Thoracic aorta (tissue), 2 donors: ENCODE measurements around the gene PWWP2B. TPM values are rescaled to one million over a fixed set of nuclear protein-coding genes. Genes with fewer than 3 reads are reported as not detected.

Experiments used
- ATAC-seq: fragments of 150-250 bp; one replicate; pipeline ENCODE4 v1.8.0; 2017; ENCODE audit warnings: low read depth; ENCODE audit not compliant: insufficient number of reproducible peaks, low FRiP score
- DNase-seq: peaks from one replicate; pipeline ENCODE4 v3.0.0-alpha.2; 2020; ENCODE audit warnings: low spot score
- H3K27ac ChIP-seq, 2 donors: fragments of 200-600 bp; sonication (generic); 1 replicate in 1 of 2; 2 replicates in 1 of 2; pipeline ENCODE4 v1.5.1; 2016; ENCODE audit warnings: mild to moderate bottlenecking in 2 of 2, moderate library complexity in 2 of 2
- H3K27me3 ChIP-seq: fragments of 200-600 bp; sonication (generic); replicated peaks from 2 replicates; pipeline ENCODE4 v1.6.0; 2016; ENCODE audit warnings: mild to moderate bottlenecking; ENCODE audit not compliant: insufficient read depth
- H3K36me3 ChIP-seq: fragments of 200-600 bp; sonication (generic); one replicate; pipeline ENCODE4 v1.5.1; 2016
- H3K4me1 ChIP-seq, 2 donors: fragments of 200-600 bp; sonication (generic); 1 replicate in 1 of 2; 2 replicates in 1 of 2; pipeline versions ENCODE4 v1.5.1 to v1.6.0; 2016; ENCODE audit warnings: low read depth in 2 of 2, mild to moderate bottlenecking in 1 of 2; ENCODE audit not compliant: control insufficient read depth in 1 of 2
- H3K4me3 ChIP-seq: fragments of 200-600 bp; sonication (generic); 2 replicates; pipeline ENCODE4 v1.5.1; 2016; ENCODE audit warnings: mild to moderate bottlenecking
- H3K9me3 ChIP-seq: fragments of 200-600 bp; sonication (generic); 2 replicates; pipeline ENCODE4 v1.5.1; 2016
- total RNA-seq, 2 donors: library from RNA; depleted of rRNA; stranded (reverse); fragments of >200 nt; gene quantifications; one replicate each; pipeline versions ENCODE4 v1.1.0 to v1.2.3, GENCODE V29; 2016
- TF ChIP-seq, protein P1 (sequence below): fragments of 200-600 bp; sonication (generic); IDR thresholded peaks from one replicate; pipeline ENCODE4 v1.5.1; 2019; ENCODE audit warnings: antibody characterized with exemption

PWWP2B gene
- total RNA-seq, 2 donors from 2014 or later: 5.3 to 7.8 TPM

DNA sequence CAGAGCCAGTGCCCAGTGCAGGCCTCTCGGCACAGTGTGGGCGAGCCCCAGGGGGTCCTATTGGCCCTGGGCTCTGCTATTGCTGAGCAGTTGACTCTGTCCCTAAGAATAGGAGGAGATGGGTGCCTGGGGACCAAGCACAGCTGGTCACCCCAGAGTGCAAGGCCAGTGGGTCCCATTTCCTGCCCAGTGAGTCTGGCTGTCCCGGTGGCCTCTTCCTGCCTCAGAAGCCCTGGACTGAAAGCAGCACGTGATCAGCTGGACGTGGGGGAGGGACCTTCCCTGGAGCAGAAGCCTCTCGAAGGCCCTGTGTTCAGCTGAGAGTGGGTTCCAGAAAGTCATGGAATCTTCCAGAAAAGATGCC lies 42.0 kb downstream of the PWWP2B start:
- DNase-seq (no peak), ATAC-seq (no peak)
- H3K27me3 ChIP-seq: no peaks in the 10 kb centered on the region
- H3K4me3 ChIP-seq: no peak overlapping the region
- TF ChIP-seq, protein P1, sequence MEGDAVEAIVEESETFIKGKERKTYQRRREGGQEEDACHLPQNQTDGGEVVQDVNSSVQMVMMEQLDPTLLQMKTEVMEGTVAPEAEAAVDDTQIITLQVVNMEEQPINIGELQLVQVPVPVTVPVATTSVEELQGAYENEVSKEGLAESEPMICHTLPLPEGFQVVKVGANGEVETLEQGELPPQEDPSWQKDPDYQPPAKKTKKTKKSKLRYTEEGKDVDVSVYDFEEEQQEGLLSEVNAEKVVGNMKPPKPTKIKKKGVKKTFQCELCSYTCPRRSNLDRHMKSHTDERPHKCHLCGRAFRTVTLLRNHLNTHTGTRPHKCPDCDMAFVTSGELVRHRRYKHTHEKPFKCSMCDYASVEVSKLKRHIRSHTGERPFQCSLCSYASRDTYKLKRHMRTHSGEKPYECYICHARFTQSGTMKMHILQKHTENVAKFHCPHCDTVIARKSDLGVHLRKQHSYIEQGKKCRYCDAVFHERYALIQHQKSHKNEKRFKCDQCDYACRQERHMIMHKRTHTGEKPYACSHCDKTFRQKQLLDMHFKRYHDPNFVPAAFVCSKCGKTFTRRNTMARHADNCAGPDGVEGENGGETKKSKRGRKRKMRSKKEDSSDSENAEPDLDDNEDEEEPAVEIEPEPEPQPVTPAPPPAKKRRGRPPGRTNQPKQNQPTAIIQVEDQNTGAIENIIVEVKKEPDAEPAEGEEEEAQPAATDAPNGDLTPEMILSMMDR: no peak
- H3K27ac ChIP-seq: no peak overlapping the region
- H3K36me3 ChIP-seq: no peaks in the 10 kb centered on the region
- no peaks in the 10 kb centered on the region for H3K4me1 ChIP-seq
- no peaks in the 10 kb centered on the region for H3K9me3 ChIP-seq

DNA sequence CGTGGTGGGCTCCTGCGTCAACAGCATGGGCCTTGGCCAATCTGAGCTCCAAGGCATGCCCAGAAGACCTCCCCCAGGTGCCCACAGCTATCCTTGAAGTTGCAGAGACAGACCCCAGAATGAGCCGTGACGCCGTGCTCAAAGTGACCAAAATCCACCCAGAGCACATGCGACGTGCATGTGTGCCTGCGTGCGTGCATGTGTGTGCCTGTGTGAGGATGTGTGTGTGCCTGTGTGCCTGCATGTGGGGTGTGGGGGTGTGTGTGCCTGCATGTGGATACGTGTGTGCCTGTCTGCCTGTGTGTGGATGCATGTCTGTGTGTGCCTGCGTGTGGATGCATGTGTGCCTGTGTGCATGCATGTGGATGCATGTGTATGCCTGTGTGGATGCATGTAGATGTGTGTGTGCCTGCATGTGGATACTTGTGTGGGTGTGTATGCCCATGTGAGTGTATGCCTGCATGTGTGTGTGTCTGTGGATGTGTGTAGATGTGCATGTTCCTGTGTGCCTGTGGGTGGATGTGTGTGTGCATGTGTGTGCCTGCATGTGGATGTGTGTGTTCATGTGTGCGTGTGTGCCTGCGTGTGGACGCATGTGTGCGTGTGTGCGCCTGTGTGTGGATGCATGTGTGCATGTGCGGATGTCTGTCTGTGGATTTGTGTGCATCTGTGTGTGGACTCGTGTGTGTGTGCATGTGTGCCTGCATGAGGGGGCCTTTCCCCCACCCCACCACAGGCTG lies 42.6 kb downstream of the PWWP2B start:
- Histone ChIP-seq H3K27ac (no peak overlapping the region), H3K36me3 (no peaks in the 10 kb centered on the region), H3K9me3 (no peaks in the 10 kb centered on the region), H3K4me3 (no peak overlapping the region), H3K4me1 (no peaks in the 10 kb centered on the region), H3K27me3 (no peaks in the 10 kb centered on the region)
- ATAC-seq (no peak), DNase-seq (no peak)
- TF ChIP-seq, protein P1: no peak

- no peaks in the 10 kb centered on the region for H3K36me3 ChIP-seq
- H3K27ac ChIP-seq: no peak overlapping the region
- no peaks in the 10 kb centered on the region for H3K27me3 ChIP-seq
- H3K9me3 ChIP-seq: no peaks in the 10 kb centered on the region
- ATAC-seq: no peak
- TF ChIP-seq, protein P1: no peak
- DNase-seq: no peak
- H3K4me1 ChIP-seq: no peaks in the 10 kb centered on the region
- no peak overlapping the region for H3K4me3 ChIP-seq
Measured at GRCh38 chr10:132440791-132441565, 44.0 kb downstream of the PWWP2B start.

GRCh38 chr10:132441818-132442524 lies 45.0 kb downstream of the PWWP2B start:
- no peak for ATAC-seq
- TF ChIP-seq, protein P1: no peak
- Histone ChIP-seq H3K36me3 (no peaks in the 10 kb centered on the region), H3K27ac (no peak overlapping the region), H3K9me3 (no peaks in the 10 kb centered on the region), H3K27me3 (no peaks in the 10 kb centered on the region), H3K4me1 (peaks cover 0 to 2% of the 10 kb centered on the region in 2 donors), H3K4me3 (no peak overlapping the region)
- no peak for DNase-seq

DNA sequence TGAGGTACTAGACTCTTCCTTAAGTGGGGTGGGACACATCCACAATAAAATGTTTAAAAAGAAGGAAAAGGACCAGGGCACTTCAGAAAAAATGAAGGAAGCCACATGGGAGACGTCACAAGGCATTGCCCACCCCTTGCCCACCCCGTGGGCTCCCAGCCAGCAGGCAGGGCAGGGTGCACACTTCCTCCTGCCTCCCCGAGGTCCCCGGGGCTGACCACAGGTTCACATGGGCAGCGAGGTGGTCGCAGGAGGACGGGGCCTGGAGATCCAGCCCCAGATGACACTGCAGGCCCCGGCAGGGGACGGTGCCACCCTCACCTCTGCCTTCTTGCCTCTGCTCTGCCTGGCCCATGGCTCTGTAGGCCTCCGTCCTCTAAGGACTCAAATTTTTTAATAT lies 45.6 kb downstream of the PWWP2B start:
- Histone ChIP-seq H3K36me3 (no peaks in the 10 kb centered on the region), H3K9me3 (no peaks in the 10 kb centered on the region), H3K27me3 (no peaks in the 10 kb centered on the region), H3K4me1 (peaks cover 0 to 5% of the 10 kb centered on the region in 2 donors), H3K27ac (no peak overlapping the region), H3K4me3 (no peak overlapping the region)
- TF ChIP-seq, protein P1: no peak
- DNase-seq: no peak
- ATAC-seq: no peak
